AG09309 (cell line): ENCODE measurements around the gene MYH7.

Experiments used
- DNase-seq: peaks from one replicate; pipeline ENCODE4 v3.0.0-alpha.2; 2010; ENCODE audit warnings: low read depth
- H3K4me3 ChIP-seq: 2 replicates; pipeline ENCODE4 v1.5.1; 2011; ENCODE audit warnings: mild to moderate bottlenecking, low read depth, low read length, moderate library complexity; ENCODE audit not compliant: control insufficient read depth
- CTCF ChIP-seq: IDR thresholded peaks from 2 replicates; pipeline ENCODE4 v1.5.1; 2011; ENCODE audit warnings: mild to moderate bottlenecking, low read depth, low read length, inconsistent platforms; ENCODE audit not compliant: insufficient read depth, control insufficient read depth; ENCODE audit errors: missing control alignments

MYH7 gene

GRCh38 chr14:23384364-23385080 lies 50.9 kb downstream of the MYH7 start:
- DNase-seq = no peak
- no peak for TF ChIP-seq CTCF
- H3K4me3 ChIP-seq = no peak overlapping the region

GRCh38 chr14:23382731-23383440 lies 52.6 kb downstream of the MYH7 start:
- no peak for DNase-seq
- no peak overlapping the region for H3K4me3 ChIP-seq
- TF ChIP-seq CTCF = no peak

- DNase-seq = no peak
- no peak overlapping the region for H3K4me3 ChIP-seq
- no peak for TF ChIP-seq CTCF
These were observed 53.2 kb downstream of the MYH7 start for GRCh38 chr14:23382276-23382675.

- DNase-seq = no peak
- no peak for TF ChIP-seq CTCF
- H3K4me3 ChIP-seq = no peak overlapping the region
These were observed 53.6 kb downstream of the MYH7 start for GRCh38 chr14:23381871-23382270.

- DNase-seq = no peak
- no peak for TF ChIP-seq CTCF
- no peak overlapping the region for H3K4me3 ChIP-seq
These were observed 54.5 kb downstream of the MYH7 start for GRCh38 chr14:23380976-23381375.

- no peak overlapping the region for H3K4me3 ChIP-seq
- DNase-seq = no peak
- no peak for TF ChIP-seq CTCF
These were observed 55.1 kb downstream of the MYH7 start for GRCh38 chr14:23380197-23380914.
